ENCODE results near the gene ZDHHC19.
"Not testable (repeated sequence)": the region's sequence is repeated elsewhere in the genome, so short reads cannot be mapped to it uniquely, and the experiment has no call there.

The ZDHHC19 gene

DNA sequence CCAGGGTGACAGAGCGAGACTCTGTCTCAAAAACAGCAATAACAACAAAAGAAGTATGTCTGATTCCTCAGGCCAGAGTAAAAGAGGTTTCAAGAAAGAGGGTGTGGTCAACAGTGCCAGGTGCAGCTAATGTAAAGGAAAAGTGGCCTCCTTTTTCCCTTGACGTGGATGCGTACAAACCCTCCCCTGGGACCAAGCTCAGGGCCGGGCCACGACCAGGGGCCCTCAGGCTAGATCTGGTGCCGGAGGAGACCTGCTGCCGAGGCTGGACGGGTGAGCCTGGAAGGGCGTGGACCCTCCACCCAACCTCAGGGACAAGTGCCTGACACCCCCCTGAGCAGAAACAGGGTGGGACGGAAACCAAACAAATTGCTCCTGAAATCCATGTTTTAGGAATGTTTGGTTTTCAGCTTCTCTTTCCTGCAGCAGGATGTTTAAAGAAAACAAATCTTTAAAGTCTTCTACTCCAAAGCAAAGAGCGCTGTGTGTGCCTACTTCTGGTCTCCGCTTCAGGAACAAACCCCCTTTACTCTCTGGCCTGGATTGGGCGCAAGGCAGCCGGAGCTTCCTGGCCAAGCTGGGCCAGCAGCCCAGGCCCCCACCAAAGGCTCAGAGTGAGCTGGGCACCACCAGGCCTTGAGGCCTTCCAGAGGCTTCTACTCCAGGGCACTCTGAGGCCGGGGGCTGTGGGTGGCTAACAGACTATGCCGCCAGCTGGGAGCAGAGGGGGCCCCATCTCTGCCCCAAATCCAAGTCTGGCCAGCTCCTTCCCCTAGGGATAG, 21.4 kb downstream of the ZDHHC19 start:
- TF ChIP-seq, protein P1, sequence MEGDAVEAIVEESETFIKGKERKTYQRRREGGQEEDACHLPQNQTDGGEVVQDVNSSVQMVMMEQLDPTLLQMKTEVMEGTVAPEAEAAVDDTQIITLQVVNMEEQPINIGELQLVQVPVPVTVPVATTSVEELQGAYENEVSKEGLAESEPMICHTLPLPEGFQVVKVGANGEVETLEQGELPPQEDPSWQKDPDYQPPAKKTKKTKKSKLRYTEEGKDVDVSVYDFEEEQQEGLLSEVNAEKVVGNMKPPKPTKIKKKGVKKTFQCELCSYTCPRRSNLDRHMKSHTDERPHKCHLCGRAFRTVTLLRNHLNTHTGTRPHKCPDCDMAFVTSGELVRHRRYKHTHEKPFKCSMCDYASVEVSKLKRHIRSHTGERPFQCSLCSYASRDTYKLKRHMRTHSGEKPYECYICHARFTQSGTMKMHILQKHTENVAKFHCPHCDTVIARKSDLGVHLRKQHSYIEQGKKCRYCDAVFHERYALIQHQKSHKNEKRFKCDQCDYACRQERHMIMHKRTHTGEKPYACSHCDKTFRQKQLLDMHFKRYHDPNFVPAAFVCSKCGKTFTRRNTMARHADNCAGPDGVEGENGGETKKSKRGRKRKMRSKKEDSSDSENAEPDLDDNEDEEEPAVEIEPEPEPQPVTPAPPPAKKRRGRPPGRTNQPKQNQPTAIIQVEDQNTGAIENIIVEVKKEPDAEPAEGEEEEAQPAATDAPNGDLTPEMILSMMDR (IDR thresholded peaks at IDR 0.05; ENCODE audit: low read depth, low read length) = no peak
- DNase-seq (ENCODE audit: extremely low read depth, low read depth) = no peak

DNA sequence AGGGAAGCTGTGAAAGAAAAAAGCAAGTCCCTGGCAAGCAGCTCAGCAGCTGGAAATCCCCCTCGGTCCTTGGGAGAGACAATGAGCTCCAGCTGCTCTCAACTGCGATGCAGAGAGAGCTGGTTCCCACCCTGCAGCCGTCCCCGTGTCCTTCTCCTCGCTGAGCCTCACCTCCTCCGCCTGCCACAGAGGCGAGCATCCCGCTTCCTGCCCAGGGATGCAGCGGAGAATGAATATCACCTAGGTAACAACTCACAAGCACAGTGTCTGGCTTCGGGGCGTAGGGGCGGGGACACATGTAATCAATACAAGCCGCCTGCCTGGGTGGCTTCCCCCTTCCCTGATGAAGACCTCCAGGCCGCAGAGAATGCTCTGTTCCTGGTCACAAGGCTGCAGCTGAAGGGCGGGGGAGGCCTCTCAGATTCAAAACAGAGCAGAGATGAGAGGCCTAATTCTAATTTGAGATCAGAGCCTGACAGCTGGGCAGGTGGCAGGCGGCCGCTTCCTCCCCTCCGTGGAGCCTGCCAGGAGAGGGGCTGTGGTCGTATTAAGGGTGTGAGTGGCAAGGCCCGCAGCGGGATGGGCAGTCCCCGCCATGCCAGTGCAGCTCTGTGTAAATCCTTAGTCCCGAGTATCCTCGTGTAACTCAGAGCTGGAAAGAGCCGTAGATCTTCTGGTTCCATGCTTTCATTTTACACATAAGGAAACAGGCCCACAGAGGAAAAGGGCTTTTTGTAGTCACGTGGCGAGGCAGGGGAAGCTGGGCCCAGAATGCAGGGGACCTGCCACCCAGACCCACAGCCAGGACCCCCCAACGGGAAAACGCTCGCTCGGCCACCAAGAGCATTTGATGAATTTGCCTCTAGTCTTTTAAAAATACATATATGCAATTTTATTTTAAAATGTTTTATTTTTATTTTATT, 24.3 kb downstream of the ZDHHC19 start:
- TF ChIP-seq, protein P1 (IDR thresholded peaks at IDR 0.05; ENCODE audit: low read depth, low read length) = no peak
- DNase-seq (ENCODE audit: extremely low read depth, low read depth) = no peak

DNA sequence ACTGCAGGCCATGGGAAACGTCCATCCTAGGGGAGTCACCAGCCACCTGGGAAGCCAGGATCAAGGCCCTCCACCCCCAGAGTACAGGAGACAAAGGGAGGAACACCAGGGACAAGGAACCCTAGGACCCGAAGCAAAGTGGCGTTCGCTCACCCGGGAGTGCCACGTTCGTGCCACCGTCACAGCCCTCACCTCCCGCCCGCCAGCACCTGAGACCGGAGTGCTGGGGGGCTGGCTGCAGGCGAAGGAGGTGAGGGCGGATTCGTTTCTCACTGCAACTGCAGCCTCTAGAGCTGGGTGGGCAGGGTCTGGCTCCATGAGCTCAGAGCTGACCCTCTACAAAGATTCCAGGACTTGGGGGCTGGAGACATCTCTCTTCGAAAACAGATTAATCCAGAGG, 26.3 kb downstream of the ZDHHC19 start:
- TF ChIP-seq, protein P1 (IDR thresholded peaks at IDR 0.05; ENCODE audit: low read depth, low read length) = no peak
- DNase-seq (ENCODE audit: extremely low read depth, low read depth) = no peak

DNA sequence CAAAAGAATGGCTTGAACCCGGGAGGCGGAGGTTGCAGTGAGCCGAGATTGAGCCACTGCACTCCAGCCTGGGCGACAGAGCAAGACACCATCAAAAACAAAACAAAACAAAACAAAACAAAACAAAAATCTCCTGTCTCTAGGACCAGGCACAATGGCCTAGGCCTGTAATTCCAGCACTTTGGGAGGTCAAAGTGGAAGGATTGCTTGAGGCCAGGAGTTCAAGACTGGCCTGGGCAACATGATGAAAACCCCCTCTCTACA, 27.1 kb downstream of the ZDHHC19 start:
- DNase-seq (ENCODE audit: extremely low read depth, low read depth) = not testable (repeated sequence)

DNA sequence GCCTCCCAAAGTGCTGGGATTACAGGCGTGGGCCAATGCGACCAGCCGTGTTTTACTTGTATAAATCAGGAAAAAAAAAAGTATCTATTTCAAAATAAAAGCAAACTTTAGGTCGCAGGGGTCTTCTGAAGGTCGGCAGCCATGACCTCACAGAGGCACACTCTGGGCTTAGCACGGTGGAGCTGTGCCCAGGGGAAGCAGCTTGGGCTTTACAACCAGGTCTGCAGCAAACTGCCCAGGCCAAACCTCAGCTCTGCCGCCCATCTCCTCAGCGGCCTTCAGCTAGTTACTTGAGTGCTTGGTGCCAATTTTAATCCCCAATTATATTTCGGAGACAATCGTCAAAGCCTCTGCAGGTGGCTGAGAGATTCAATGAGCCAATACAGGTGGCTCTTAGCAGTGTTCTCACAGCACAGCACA, 30.1 kb downstream of the ZDHHC19 start:
- DNase-seq (ENCODE audit: extremely low read depth, low read depth) = no peak
- TF ChIP-seq, protein P1 (IDR thresholded peaks at IDR 0.05; ENCODE audit: low read depth, low read length) = no peak

DNA sequence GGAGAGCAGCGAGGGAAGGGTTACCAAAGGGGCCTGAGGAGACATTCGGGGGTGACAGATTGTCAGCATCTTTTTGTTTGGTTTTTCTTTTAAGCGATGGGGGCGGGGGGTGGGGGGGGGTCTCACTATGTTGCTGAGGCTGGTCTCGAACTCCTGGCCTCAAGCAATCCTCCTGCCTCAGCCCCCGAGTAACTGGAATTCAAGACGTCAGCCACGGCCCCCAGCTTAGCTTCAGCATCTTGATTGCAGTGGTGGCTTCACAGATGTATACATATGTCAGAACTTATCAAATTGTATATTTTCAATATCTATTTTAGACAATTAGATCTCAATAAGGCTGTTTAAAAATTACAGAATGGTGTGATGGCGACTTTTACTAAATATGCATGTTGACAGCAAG, 30.9 kb downstream of the ZDHHC19 start:
- no peak for DNase-seq (ENCODE audit: extremely low read depth, low read depth)
- TF ChIP-seq, protein P1 (IDR thresholded peaks at IDR 0.05; ENCODE audit: low read depth, low read length) = no peak

DNA sequence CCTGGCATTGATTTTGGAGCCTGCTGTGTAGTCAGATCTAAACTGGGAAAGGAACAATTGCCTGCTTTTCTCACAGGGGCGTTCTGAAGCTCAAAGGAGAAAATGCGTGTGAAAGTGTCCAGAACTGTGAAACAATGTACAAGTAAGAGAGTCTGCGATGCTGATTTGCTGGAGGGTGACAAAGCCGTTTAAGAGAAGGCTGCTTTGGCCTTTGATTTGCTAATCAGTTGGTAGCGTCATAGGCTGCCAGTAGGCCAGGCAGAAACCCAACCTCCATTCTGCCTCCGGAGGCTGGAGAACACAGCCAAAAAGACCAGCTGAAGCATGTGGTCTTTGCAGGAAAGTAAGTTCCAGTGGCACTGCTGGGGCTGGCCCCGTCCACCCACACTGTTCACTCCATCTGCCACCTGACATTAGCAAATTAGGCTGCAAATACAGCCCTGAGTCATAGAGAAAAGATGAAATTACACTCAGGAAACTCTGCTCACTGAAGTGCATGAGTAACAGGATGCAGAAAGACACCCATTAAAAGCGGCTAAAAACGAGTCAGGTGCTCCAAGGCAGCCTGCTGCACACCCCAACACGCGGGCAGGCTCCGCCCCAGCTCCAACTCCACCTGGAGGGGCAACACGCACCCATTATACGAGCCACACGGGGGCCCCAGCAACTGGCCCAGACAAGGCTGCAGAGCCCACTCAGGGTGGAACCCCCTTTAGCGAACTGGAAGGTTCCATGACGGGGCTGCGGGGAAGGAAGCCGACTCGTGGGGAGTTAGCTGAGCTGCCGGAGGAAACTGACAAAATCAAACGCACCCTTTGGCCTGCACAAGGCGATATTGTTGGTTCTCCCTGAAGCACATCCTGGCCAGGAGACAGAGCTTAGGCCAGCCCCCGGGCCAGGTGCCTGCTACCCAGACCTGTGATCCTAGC, 31.6 kb downstream of the ZDHHC19 start:
- DNase-seq (ENCODE audit: extremely low read depth, low read depth) = no peak
- TF ChIP-seq, protein P1 (IDR thresholded peaks at IDR 0.05; ENCODE audit: low read depth, low read length) = no peak

Measured in AG09319 (cell line).